ENCODE results near the gene NACC2.

NACC2 gene

GRCh38 chr9:136093995-136094881 lies 851 bp downstream of the NACC2 start:
- DNase-seq (ENCODE audit: extremely low read depth in 1 of 2, low read depth in 1 of 2): peak in 1 of 2 donors; percentile 56

DNA sequence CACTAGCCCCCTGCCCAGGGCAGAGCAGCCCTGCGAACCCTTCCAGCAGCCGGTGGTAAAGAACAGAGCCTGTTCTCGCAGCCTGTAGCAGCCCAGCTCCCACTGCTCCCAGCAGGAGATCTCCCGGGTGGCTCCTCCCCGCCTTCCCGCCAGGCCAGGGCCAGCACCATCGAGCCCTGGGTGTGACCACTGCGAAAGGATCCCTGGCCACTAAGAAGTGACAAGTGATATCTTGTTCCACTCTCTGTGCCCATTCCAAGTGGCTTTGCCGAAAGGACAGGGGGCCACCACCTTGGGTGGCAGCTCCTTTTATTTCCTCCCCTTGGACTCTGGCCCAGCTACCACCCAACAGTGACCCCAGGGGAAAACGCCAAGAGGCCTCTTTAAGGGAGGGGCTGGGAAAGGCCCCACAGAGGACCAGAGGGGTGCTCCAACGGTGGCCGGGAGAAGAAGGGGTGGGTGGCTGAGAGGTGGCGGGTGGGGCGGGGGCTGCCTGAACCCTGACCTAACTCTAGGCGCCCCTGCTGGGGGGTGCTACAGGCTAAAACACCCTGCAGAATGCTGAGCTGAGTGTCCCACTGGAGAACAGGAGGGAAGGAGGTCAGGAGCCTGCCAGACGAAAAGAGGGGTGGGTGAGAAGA lies 1.6 kb downstream of the NACC2 start:
- DNase-seq (ENCODE audit: extremely low read depth in 1 of 2, low read depth in 1 of 2): no peak

DNA sequence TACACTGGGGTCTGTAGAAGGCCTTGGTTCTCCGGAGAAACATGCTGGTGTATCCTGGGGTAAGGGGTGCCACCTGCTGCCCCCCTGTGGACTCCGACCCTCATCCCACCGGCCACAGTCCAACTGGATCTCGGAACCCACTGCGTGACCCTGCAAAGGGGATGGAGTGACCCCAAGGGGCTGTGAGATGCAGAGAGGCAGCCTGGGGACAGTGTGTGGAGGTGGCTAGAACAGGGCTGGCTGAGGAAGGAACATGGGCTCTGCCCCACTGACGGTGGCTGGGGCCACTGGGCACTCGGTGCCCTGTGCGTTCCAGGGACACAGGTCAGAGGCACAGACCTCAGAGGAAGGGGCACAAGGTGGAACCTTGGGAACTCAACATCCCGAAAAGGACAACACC lies 2.3 kb downstream of the NACC2 start:
- no peak for DNase-seq (ENCODE audit: extremely low read depth in 1 of 2, low read depth in 1 of 2)

DNA sequence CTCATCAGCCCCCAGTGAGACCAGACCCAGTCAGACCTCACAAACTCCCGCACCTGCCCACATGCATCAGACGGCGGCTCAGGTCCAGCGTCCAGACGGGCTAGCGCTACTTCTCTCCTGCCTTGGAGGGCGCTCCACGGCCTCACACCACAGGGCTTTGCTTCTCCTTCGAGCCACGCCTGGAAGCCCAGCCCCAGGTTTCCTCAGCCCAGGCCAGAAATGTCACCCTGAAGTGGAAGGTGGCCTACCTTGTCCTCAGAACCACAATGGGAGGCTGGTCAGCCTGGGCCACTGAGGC lies 2.8 kb downstream of the NACC2 start:
- no peak for DNase-seq (ENCODE audit: extremely low read depth in 1 of 2, low read depth in 1 of 2)

- no peak for DNase-seq (ENCODE audit: extremely low read depth in 1 of 2, low read depth in 1 of 2)
These were observed 3.3 kb downstream of the NACC2 start for GRCh38 chr9:136091582-136092352.

GRCh38 chr9:136090768-136091581 lies 4.1 kb downstream of the NACC2 start:
- DNase-seq (ENCODE audit: extremely low read depth in 1 of 2, low read depth in 1 of 2): no peak

- DNase-seq (ENCODE audit: extremely low read depth in 1 of 2, low read depth in 1 of 2): no peak
These were observed 4.9 kb downstream of the NACC2 start for GRCh38 chr9:136090056-136090735.

DNA sequence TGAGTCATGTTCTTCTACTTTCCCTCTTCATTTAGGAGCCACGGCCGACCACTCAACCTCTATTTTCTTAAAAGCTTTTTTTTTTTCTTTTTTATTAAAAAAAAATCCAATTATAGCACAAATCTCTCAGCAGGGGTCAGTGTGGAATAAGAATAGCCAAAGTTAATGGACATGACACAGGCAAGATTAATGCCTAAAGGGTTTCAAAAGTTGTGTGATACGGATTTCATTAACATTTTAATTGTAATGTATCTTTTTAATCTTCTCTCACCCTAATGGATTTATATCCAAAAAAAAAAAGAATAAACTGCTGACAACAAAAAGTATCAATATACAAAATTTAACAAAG lies 5.4 kb downstream of the NACC2 start:
- DNase-seq (ENCODE audit: extremely low read depth in 1 of 2, low read depth in 1 of 2): no peak

DNA sequence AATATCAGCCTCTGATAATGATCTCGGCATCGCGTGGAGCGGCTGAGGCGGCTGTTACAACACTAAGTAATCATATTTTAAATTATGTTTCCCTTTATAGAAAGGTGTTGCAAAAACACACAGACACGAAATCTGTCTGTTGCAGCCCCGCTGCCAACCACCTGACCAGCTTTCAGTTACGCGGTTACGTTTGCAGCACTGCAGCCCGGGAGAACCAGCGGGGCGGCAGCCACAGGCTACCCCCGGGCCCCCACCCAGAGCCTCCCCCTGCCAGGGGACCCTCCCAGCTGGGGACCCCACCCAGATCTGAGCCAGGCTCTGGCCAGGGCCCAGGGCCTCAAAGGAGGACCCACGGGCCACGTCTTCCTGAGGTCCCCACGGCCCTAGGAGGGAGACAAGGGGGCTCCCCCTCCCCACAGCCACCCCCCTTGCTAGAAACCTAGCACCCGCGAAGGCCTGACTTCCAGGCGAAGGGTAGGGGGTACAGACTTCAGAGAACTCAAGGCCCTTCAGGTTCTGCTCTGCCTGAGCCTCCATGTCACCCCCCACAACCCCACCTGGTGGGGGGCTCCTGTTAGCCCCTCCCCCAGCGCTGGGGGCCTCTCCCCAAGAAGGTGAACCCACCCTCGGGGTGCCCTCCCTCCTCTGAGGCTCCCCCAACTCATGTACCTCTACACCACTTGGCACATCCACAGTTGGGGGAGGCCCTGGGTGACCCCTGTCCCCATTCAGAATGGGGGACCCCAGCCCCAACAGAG lies 6.0 kb downstream of the NACC2 start:
- no peak for DNase-seq (ENCODE audit: extremely low read depth in 1 of 2, low read depth in 1 of 2)

DNA sequence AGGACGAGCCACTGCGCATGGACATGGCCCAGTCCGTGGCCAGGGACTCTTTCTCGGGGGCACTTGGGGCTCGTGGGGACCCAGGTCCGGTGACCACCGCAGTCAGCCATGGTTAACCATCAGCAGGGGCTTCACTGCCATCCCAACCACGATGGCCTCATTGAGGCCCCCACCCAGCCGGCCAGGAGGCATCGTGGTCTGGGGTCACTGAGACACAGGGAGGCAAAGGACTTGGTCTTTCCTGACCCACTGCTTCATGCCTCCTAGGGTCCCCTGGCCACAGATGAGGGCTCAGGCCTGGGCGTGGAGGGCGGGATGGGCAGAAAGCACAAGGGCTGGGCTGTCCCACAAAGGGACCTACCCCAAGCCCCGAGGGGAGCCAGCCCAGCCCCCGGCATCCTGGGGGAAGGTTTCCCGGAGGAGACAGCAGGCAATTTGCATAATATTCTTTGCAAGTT lies 6.6 kb downstream of the NACC2 start:
- DNase-seq (ENCODE audit: extremely low read depth in 1 of 2, low read depth in 1 of 2): no peak

GRCh38 chr9:136087741-136088480 lies 7.2 kb downstream of the NACC2 start:
- DNase-seq (ENCODE audit: extremely low read depth in 1 of 2, low read depth in 1 of 2): no peak

DNA sequence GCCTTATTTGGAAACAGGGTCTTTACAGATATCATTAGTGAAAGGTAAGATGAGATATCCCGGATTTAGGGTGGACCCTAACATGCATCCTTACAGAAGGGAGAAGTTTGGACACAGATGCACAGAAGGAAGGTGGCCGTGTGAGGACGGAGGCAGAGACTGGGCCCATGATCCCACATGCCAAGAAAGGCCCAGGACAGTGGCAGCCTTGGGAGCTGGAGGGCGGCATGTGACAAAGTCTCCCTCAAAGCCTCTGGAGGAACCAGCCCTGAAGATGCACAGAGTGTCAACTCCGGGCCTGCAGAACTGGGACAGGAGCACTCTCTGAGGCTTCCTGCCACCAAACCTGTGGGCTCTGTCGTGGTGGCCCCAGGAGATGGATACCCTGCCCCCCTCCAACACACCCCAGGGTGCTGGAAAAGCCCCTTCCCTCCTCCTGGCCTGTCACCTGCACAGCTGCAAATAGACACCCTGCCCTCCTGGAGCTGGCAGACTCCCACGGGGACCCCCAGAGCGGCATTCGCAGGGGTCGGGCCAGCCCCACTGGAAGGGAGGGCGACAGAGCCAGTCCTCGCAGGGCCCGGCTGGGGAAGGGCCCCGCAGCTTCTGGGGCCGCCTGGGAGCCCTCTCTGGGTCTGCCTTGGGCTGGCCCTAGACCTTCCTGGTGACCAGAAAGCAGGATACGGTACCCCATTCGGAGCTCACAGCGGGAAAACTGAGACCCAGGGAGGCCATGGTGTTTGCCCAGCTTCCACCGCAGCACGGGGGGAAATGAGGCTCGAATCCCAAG lies 7.9 kb downstream of the NACC2 start:
- DNase-seq (ENCODE audit: extremely low read depth in 1 of 2, low read depth in 1 of 2): no peak

GRCh38 chr9:136086213-136086881 lies 8.7 kb downstream of the NACC2 start:
- no peak for DNase-seq (ENCODE audit: extremely low read depth in 1 of 2, low read depth in 1 of 2)

DNA sequence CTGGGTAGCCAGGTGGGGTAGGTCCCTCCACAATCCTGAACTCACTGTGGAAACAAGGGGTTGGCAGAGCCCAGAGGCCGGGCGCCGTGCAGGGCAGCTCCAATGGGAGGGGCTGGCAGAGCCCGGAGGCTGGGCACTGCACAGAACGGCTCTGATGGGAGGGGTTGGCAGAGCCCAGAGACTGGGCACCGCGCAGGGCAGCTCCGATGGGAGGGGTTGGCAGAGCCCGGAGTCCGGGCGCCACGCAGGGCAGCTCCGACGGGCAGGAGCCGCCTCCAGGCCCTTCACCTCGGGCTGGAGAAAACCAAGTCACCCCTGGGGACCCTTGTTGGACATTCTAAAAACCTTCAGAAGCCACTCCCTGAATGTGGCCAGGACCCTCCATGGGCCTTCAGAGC lies 9.3 kb downstream of the NACC2 start:
- DNase-seq (ENCODE audit: extremely low read depth in 1 of 2, low read depth in 1 of 2): no peak

DNA sequence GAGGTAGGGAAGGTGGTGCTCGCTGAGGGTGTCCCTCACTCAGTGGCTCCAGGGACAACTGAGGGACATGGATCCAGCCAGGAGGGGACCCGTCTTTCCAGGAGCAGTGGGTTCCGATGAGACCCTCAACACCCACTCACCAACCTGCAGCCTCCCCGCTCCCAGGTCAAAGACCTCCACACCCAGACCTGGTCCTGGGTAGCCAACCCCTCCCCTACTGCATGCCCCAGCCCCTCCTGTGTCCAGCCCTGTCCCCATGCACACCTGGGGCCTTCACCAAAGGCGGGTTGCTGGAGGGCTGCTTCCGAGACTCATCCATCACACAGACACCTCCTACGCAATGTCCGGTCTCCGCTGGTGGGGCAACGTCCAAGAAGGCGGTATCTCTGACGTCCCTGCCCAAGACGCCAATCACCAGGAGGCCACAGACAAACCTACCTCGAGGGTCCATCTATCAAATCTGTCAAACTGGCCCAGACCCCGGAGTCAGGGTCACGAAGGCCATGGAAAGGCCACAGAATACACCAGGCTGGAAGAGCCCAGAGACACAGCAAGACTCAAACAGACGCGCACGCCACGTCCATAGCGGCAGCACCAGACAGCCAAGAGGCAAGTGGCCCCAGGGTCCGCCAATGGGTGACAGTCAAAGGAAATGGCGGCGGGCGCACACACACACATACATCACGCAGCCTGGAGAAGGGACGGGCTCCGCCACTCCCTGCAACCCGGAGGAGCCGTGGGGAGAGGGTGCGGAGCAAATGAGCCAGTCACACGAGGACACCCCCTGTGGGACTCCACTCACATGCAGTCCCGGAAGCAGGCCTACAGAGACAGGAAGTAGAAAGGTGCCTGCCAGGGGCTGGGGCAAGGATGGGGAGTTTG lies 10.8 kb downstream of the NACC2 start:
- DNase-seq (ENCODE audit: extremely low read depth in 1 of 2, low read depth in 1 of 2): no peak

GRCh38 chr9:136083558-136084062 lies 11.5 kb downstream of the NACC2 start:
- no peak for DNase-seq (ENCODE audit: extremely low read depth in 1 of 2, low read depth in 1 of 2)

Data from stimulated activated CD8-positive, alpha-beta memory T cell treated with anti-CD3 and anti-CD28 coated beads, Interleukin-7, amount 100 ng/mL, for 48 hours (primary cell).